Transverse colon (tissue), 4 donors: ENCODE data around the gene COL11A2. TPM values are rescaled to one million over a fixed set of nuclear protein-coding genes. Genes with fewer than 3 reads are reported as not detected.

Source experiments
- DNase-seq: peaks from one replicate; pipeline ENCODE4 v3.0.0-alpha.2; 2019
- H3K27ac ChIP-seq, 4 donors: fragments of 200-600 bp; sonication (generic); 2 replicates each; pipeline ENCODE4 v1.5.1; 2016 to 2018; ENCODE audit warnings: inconsistent platforms in 4 of 4
- H3K27me3 ChIP-seq: fragments of 200-600 bp; sonication (generic); 2 replicates; pipeline ENCODE4 v1.5.1; 2017; ENCODE audit warnings: inconsistent platforms
- H3K36me3 ChIP-seq, 4 donors: fragments of 200-600 bp; sonication (generic); 2 replicates each; pipeline ENCODE4 v1.5.1; 2017 to 2019; ENCODE audit warnings: inconsistent platforms in 4 of 4
- H3K4me1 ChIP-seq, 4 donors: fragments of 200-600 bp; sonication (generic); 2 replicates each; pipeline ENCODE4 v1.5.1; 2017 to 2020; ENCODE audit warnings: inconsistent platforms in 4 of 4
- H3K4me3 ChIP-seq, 4 donors: fragments of 200-600 bp; sonication (generic); 1 replicate in 1 of 4; 2 replicates in 3 of 4; pipeline versions ENCODE4 v1.5.1 to v1.6.1; 2017 to 2019; ENCODE audit warnings: inconsistent platforms in 4 of 4
- H3K9me3 ChIP-seq, 2 donors: fragments of 200-600 bp; sonication (generic); 2 replicates each; pipeline ENCODE4 v1.5.1; 2017 to 2019; ENCODE audit warnings: inconsistent platforms in 2 of 2
- EP300 ChIP-seq: sonication (generic); formaldehyde crosslinking; IDR thresholded peaks from one replicate; pipeline ENCODE4 v1.6.1; 2017; ENCODE audit warnings: antibody characterized with exemption, low read depth
- POLR2A ChIP-seq: fragments of 450-650 bp; IDR thresholded peaks from one replicate; pipeline ENCODE4 v1.6.1; 2016; ENCODE audit warnings: antibody characterized with exemption, mild to moderate bottlenecking, moderate library complexity
- POLR2AphosphoS5 ChIP-seq, 3 donors: sonication (generic); formaldehyde crosslinking; IDR thresholded peaks; one replicate each; pipeline ENCODE4 v1.6.1; 2016; ENCODE audit warnings: antibody characterized with exemption in 3 of 3
- WGBS, 2 donors: methylation state at CpG; one replicate each; pipeline ENCODE4 v1.1.5; 2018; ENCODE audit warnings: low coverage in 1 of 2; 5-methylcytosine and 5-hydroxymethylcytosine counted together
- in situ Hi-C, 4 donors: fragments of 200-750 bp; cut with MboI; loops; one replicate each; pipeline versions ENCODE4 v1.15.0 to v1.15.1; 2017; ENCODE audit warnings: low sequenced_read_pairs in 3 of 4, low pct_ligation_motif_present in 1 of 4, low pct_unique_long_range_greater_than_20kb in 1 of 4
- intact Hi-C: fragments of 100-400 bp; cut with DNase I; formaldehyde crosslinking; loops from one replicate; pipeline ENCODE4 v1.15.1; 2023; ENCODE audit warnings: low total_unique reads
- total RNA-seq, 4 donors: library from RNA; depleted of rRNA; stranded (reverse); fragments of >200 nt; gene quantifications; one replicate each; pipeline ENCODE4 v1.1.0, GENCODE V29; 2016
- TF ChIP-seq, protein P1 (sequence below), 5 experiments: fragments of 200-600 bp in 3 of 5; fragments of 450-650 bp in 2 of 5; sonication (generic) in 3 of 5; IDR thresholded peaks; 1 replicate in 2 of 5; 2 replicates in 3 of 5; pipeline ENCODE4 v1.5.1; 2016 to 2017; ENCODE audit warnings: antibody characterized with exemption in 5 of 5, inconsistent platforms in 3 of 5, mild to moderate bottlenecking in 2 of 5, moderate library complexity in 1 of 5

The COL11A2 gene
- total RNA-seq, 4 donors from 2014 or later, result 0.14 to 0.79 (median 0.75) TPM; not detected in 1

DNA sequence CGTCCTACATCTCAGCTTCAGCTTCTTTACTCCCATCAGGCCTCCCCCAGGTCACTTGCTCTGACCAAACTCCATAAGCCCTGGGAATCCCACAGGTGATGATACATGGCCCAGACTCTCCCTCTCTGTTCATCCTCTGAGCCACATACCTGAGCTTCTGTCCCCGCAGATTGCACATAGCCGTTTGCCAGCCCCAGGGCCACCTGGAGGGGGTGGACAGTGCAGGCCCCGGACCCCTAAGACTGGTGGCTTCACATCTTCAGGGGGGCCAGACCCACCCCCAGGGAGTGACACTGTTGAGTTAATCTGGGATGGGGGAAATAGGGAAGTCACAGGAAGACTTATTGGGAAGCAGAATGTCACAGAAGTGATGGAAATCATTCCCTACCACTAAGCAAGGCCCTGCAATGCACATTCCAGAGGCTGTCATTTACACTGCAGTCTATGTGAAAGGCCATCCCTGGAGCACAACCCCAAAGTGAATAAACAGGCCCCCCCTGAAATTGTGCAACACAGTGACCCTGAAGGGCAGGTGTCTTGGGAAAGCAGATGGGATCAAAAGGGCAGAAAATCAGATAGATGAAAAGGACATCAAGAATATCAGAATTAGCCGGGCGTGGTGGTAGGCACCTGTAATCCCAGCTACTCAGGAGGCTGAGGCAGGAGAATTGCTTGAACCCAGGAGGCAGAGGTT, 6.0 kb upstream of the COL11A2 start:
- Histone ChIP-seq H3K27ac (peak overlapping the region in 2 of 4 donors; percentile 6 to 11), H3K9me3 (no peaks in the 10 kb centered on the region), H3K36me3 (peaks cover 0 to 23% (median 10%) of the 10 kb centered on the region in 4 donors), H3K4me1 (peaks cover 27 to 48% (median 36%) of the 10 kb centered on the region in 4 donors), H3K4me3 (no peak overlapping the region), H3K27me3 (no peaks in the 10 kb centered on the region)
- TF ChIP-seq POLR2AphosphoS5 (IDR thresholded peaks at IDR 0.05), result no peak
- TF ChIP-seq, protein P1, sequence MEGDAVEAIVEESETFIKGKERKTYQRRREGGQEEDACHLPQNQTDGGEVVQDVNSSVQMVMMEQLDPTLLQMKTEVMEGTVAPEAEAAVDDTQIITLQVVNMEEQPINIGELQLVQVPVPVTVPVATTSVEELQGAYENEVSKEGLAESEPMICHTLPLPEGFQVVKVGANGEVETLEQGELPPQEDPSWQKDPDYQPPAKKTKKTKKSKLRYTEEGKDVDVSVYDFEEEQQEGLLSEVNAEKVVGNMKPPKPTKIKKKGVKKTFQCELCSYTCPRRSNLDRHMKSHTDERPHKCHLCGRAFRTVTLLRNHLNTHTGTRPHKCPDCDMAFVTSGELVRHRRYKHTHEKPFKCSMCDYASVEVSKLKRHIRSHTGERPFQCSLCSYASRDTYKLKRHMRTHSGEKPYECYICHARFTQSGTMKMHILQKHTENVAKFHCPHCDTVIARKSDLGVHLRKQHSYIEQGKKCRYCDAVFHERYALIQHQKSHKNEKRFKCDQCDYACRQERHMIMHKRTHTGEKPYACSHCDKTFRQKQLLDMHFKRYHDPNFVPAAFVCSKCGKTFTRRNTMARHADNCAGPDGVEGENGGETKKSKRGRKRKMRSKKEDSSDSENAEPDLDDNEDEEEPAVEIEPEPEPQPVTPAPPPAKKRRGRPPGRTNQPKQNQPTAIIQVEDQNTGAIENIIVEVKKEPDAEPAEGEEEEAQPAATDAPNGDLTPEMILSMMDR (IDR thresholded peaks at IDR 0.05), result no peak
- no peak for TF ChIP-seq EP300
- no peak for TF ChIP-seq POLR2A
- no peak for DNase-seq
- in situ Hi-C loops (no loop called here), intact Hi-C loops (no loop called here)
- WGBS, 2 donors, result 58 to 67% methylated on average over 2 to 6 of the region's 6 CpGs

DNA sequence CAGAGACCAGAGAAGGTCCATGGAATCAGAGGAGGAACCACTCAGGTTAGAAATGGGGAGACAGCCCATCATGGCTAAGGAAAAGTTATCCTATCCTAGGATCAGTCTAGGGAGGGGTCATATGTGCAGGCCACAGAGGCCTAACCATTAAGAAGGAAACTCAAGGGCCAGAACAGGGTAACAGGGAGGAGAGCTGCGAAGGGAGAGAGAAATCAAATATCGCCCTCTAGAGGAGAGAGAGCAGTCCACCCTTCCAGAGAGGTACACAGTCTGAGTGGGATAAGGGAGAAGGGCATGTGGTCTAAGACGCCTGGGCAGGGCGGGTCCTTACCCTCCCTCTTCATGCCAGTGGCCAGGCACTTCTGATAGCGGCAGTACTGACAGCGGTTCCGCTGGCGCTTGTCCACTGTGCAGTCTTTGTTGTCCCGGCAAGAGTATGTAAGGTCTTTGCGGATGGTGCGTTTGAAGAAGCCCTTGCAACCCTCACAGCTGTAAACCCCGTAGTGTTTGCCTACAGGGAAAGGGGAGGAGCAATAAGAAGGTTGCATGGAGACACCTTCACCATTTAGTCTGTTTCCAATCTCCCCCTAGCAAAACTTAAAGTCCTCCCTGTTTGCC, 5.3 kb upstream of the COL11A2 start:
- Histone ChIP-seq H3K4me1 (peaks cover 30 to 49% (median 39%) of the 10 kb centered on the region in 4 donors), H3K4me3 (no peak overlapping the region), H3K9me3 (no peaks in the 10 kb centered on the region), H3K27ac (peak overlapping the region in 2 of 4 donors; percentile 6 to 11), H3K27me3 (peaks cover 6% of the 10 kb centered on the region), H3K36me3 (peaks cover 0 to 20% (median 9%) of the 10 kb centered on the region in 4 donors)
- in situ Hi-C loops, result no loop called here
- no peak for TF ChIP-seq POLR2AphosphoS5 (IDR thresholded peaks at IDR 0.05)
- TF ChIP-seq EP300, result no peak
- no peak for TF ChIP-seq POLR2A
- TF ChIP-seq, protein P1 (IDR thresholded peaks at IDR 0.05), result peak; percentile 58 to 71 (median 62)
- intact Hi-C loops, result no loop called here
- 16% methylated on average over 12 of the region's 12 CpGs; no CpG with 5 or more reads in 1 of the 2 donors for WGBS, 2 donors
- peak; percentile 37 for DNase-seq

GRCh38 chr6:33195304-33196165, 3.3 kb upstream of the COL11A2 start:
- WGBS, 2 donors, result 83 to 88% methylated on average over 3 to 15 of the region's 15 CpGs
- DNase-seq, result no peak
- intact Hi-C loops (no loop called here), in situ Hi-C loops (no loop called here)
- Histone ChIP-seq H3K36me3 (peaks cover 0 to 20% (median 9%) of the 10 kb centered on the region in 4 donors), H3K4me1 (peaks cover 22 to 44% (median 32%) of the 10 kb centered on the region in 4 donors), H3K9me3 (no peaks in the 10 kb centered on the region), H3K27ac (no peak overlapping the region), H3K27me3 (peaks cover 26% of the 10 kb centered on the region), H3K4me3 (no peak overlapping the region)
- TF ChIP-seq POLR2AphosphoS5 (IDR thresholded peaks at IDR 0.05), result no peak
- TF ChIP-seq POLR2A, result no peak
- TF ChIP-seq EP300, result no peak
- TF ChIP-seq, protein P1 (IDR thresholded peaks at IDR 0.05), result no peak
